GM18909 (cell line): ENCODE results near the gene TNS4.

ENCODE experiments used
- ATAC-seq: cut with Tn5 transposase; IDR thresholded peaks from one replicate; pipeline ENCODE4 v1.9.1; 2021; ENCODE audit warnings: mild to moderate bottlenecking; ENCODE audit not compliant: unreplicated experiment, poor library complexity

Gene TNS4

DNA sequence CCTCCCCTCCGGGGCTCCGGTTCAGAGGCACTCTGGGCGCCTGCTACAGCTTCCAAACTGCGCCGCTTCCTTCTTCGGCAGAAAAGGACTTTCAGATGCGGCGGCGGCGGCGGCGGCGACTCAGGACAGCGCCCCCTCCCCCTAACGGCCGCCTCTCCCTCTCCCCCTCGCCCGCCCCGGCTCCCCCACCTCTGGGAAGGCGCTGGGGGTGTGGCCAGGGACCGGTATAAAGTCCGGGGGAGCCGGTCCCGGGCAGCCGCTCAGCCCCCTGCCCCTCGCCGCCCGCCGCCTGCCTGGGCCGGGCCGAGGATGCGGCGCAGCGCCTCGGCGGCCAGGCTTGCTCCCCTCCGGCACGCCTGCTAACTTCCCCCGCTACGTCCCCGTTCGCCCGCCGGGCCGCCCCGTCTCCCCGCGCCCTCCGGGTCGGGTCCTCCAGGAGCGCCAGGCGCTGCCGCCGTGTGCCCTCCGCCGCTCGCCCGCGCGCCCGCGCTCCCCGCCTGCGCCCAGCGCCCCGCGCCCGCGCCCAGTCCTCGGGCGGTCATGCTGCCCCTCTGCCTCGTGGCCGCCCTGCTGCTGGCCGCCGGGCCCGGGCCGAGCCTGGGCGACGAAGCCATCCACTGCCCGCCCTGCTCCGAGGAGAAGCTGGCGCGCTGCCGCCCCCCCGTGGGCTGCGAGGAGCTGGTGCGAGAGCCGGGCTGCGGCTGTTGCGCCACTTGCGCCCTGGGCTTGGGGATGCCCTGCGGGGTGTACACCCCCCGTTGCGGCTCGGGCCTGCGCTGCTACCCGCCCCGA is 58.0 kb downstream of the TNS4 start, which contains the start of gene IGFBP4:
TSS of gene IGFBP4 (plus strand) at position 255 of the 792 bp plus-strand sequence. CDS start at position 541, 286 bp downstream.
- ATAC-seq, result no peak

DNA sequence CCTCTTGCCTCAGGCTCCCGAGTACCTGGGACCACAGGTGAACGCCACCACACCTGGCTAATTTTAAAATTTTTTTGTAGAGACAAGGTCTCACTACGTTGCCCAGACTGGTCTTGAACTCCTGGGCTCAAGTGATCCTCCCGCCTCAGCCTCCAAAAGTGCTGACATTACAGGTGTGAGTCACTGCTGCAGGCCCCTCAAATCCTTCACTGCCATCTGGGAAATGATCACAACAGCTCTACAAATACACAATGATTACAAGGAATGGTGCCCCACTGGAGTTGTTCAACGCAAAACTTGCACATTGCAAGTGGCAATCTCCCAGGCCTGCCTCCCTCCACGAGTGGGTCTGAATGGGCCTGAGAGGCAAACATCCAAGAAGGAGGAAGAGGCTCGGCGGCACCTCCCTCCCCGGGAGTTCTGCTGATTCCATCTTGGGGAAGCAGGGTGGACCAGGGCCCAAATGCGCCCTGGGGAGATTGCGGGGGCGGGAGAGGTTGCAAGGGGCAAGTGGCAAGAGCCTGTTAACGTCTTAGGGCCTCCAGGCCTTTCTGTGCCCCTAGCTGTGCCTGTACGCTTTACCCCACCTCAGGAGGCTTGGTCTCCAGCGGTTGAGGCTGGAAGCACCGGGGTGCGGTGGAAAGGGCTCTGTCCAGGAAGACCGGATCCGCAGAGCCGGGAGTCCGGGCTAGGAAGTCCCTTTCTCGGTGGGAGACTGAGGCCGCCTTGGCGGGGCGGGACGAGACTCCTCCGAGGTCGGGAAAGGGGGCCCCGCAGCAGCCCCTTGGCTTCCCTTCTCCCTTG is 58.8 kb downstream of the TNS4 start:
- no peak for ATAC-seq

DNA sequence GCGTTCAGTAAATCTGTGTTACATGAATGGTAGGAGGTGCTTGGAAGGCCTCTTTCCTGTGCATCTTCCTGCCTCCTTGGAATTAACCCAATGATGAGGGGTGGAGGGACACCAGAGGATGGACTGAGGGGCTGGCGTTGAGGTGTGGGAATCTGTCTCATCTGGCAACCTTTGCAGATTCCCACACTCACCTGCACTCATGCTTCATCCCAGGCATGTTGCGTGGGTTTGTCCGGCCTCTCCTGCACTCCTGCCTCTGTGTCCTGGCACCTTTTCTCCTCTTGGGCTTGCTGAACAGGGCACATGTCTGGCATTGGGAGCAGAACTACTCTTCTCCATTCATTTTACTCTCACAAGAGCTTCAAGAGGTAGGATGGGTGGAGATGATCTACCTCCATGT is 61.3 kb downstream of the TNS4 start:
- ATAC-seq, result no peak

DNA sequence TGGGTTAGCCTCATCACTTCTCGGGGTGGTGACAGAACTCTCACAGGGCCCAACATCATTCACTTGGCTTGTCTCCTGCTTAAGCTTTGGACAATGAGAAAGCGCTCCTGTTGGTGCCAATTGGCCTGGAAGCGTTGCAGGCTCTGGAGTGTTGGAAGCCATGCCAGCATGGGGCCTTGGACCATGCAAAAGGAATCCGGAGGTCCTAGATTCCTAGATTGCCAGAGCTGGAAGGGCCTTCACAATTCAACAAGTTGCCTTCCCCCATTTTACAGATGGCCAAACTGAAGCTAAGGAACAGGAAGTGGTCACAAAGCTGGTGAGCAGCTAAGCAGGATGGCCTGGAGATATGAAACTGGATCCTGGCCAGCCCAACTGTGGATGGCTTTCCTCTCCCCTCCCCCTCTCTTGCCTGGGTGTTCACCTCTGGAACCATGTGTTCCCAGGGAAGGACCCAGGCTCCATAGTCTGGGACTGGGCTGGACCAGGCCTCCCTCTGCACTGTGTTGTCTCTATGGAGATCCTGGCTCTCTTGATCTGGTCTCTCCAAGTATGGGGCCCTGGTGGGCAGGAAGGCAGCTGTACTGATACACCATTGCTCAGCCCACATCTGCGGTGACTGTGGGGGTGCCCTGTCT is 64.2 kb downstream of the TNS4 start:
- ATAC-seq, result no peak

DNA sequence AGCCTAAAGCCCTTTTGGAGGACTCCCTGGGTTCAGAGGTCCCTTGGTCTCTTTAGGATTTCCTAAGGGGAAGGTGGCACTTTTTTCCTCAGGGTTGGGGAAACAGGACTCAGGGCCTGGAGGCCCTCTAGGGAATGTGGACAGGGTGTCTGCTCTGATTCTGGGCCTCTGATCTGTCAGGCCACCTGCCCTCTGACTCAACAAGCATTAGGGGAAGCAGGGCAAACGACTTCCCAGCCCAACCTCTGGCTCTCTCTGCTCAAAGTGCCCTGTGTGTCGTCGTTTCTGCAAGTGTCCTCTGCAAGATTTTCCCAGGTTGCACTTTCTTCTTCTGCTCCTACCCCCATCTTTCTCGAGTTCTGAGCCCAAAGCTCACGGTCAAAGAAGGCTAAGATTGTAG is 64.8 kb downstream of the TNS4 start:
- ATAC-seq, result no peak

DNA sequence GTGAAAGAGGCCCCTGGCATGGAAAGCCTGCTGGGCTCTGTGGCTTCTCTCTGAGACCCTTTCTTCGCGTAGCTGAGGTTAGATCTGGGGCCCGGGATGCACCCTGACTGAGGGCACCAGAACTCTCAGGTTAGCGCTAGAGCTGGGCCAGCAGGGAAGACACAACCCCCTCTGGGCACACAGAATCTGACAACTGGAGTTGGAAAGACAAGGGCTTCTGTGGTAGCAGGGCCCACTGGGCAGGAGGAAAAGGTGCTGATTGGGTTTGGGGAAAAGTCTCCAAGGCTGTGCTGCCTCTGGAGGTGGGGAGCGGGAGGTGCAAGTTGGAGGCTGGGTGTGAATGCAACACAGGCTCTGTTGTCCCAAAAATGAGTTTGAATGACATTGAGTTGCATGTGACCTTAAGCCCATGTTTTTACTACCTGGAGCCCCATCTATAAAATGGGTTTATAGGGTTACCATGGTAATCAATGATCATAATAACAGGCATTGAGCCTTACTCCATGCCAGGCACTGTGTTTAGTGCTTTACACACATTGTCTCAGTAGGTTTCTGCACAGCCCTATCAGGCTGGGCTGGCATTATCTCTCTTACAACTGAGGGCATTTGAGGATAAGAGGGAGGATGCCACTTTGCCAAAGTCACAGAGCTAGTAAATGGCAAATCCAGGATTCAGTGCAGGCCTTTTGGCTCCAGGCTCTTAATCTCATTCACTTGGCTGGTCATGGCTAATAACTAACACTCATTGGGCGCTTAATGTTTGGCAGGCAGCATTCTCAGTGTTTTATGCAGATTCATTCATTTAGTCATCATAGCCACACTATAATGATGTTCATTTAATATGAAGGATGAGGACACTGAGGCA is 67.6 kb downstream of the TNS4 start:
- no peak for ATAC-seq

DNA sequence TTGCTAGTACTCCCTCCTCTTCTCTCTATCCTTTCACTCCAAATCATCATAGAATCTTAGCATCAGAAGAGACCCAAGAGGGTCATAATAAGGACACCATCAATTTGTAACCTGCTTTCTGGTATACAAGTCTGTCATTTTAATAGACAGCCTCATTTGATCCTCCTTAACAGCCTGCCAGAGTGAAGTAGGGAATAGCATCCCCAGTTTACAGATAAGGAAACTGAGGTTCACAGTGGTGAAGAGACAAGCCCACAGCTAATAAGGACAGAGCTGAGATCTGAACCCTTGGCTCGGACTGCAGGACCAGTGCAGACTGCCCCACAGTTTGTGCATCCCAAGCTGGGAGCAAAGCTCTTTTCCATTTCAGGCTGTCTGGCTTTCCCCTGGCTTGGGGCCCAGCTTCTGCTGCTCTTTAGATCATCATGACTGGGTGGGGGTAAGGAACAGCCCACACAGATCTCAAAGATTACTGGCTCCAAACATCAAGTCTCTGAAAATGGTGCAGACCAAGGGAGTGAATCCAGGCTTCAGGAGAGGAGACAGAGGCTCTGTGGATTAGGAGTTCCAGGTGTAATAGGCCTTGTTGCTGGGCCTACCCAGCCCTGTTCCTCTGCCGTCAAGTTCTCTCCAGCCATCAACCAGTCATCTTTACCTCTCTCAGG is 68.4 kb downstream of the TNS4 start:
- ATAC-seq, result no peak

DNA sequence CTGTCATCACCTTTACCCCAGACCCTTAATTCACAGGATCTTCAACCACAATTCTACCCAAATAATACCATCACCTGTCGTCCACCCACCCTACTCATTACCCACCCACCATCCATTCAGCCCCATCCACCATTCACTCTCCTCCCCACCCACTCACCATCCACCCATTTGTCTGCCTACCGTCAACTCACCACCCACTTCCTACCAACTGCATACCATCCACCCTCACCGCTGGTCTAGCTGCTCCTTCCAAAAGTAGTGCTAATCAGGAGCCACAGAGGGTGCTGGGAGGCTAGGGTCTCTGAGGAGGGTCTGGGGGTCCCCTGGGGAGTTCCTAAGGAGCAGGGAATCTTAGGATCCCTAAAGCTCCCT is 70.2 kb downstream of the TNS4 start:
- ATAC-seq, result no peak

DNA sequence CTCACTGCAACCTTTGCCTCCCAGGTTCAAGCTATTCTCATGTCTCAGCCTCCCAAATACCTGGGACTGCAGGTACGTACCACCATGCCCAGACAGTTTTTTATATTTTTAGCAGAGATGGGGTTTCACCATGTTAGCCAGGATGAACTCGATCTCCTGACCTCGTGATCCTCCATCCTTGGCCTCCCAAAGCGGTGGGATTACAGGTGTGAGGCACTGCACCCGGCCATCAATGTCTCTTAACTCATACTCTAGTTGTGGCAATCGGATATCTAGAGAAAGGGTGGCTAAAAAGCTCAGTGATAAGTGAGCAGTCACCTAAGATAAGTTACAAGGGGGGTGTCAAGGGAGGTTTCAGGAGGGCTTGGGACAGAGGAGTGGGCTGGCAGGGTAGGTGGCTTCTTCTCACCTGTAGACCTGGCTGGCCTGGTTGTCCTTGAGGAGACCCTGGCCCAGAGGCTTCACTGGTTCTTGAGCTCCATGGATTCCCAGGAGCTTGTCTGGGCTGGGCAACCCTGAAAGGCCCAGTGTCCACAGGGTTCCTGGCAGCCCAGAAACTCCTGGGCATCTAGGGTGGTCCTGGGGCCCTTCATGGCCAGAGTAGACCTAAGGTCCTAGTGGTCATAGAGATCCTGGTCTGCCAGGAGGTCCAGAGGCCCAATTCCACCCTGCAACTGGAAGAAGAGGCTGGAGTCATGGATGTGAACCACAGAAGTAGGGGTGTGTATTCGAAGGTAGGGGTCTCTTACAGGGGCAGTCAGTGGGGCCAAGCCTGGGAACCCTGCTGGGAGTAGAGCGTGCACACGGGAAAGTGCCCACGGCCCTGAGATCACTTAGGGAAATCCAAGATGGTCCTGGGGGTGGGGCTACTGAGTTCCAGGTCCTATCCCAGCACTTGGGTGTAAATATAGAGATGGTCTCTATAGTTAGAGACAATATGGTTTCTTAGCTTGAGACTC is 70.9 kb downstream of the TNS4 start:
- ATAC-seq, result no peak

DNA sequence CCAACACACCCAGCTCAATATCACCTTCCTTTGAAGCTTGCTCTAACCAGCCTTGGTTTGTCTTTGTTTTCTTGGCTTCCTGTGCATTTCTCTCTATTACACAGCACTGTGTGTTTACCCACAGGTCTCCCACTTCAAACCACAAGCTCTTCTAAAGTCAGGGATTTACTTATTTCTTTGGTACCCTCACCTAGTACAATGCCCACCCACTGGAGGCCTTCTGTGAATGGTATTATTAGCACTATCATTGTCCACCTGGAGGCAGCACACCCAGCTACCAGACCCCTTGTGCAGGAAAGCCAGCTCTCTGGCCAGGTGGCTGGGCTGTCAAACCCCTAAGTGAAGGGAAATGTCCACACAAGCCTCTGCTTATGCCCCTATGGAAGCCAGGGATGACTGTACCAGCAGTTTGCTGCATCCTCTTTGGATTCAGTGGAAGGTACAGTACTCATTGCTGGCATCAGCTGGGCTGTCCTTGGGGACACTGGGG is 74.4 kb downstream of the TNS4 start:
- ATAC-seq, result no peak
